ENCODE measurements around the gene CCNL1. TPM values are rescaled to one million over a fixed set of nuclear protein-coding genes. Genes with fewer than 3 reads are reported as not detected.

Gene CCNL1
- polyA plus RNA-seq, 1 experiment, result 145 TPM

GRCh38 chr3:157135671-157136396, 24.1 kb downstream of the CCNL1 start:
- no peaks in the 10 kb centered on the region for H3K27me3 ChIP-seq (ENCODE audit: control insufficient read depth, insufficient read depth, low read length)
- DNase-seq (ENCODE audit: low read depth, low spot score), result no peak
- ChIA-PET CTCF (interaction anchor here (0.8 to 4.7 kb wide), 11 partner anchors 14 to 984 kb away, joined by 3 to 86 read pairs (median 13); partner anchors contain the start of gene TIPARP), POLR2A (interaction anchor here (1.3 kb wide), 1 partner anchor 47 kb away, joined by 9 read pairs; no protein-coding TSS in a partner anchor)
- no peaks in the 10 kb centered on the region for H3K9me3 ChIP-seq (ENCODE audit: control insufficient read depth, insufficient read depth, low read length)
- H3K27ac ChIP-seq (ENCODE audit: low read depth, low read length), result no peak overlapping the region
- no peak overlapping the region for H3K4me3 ChIP-seq (ENCODE audit: low read depth, low read length)
- TF ChIP-seq, protein P1, sequence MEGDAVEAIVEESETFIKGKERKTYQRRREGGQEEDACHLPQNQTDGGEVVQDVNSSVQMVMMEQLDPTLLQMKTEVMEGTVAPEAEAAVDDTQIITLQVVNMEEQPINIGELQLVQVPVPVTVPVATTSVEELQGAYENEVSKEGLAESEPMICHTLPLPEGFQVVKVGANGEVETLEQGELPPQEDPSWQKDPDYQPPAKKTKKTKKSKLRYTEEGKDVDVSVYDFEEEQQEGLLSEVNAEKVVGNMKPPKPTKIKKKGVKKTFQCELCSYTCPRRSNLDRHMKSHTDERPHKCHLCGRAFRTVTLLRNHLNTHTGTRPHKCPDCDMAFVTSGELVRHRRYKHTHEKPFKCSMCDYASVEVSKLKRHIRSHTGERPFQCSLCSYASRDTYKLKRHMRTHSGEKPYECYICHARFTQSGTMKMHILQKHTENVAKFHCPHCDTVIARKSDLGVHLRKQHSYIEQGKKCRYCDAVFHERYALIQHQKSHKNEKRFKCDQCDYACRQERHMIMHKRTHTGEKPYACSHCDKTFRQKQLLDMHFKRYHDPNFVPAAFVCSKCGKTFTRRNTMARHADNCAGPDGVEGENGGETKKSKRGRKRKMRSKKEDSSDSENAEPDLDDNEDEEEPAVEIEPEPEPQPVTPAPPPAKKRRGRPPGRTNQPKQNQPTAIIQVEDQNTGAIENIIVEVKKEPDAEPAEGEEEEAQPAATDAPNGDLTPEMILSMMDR (IDR thresholded peaks at IDR 0.05; ENCODE audit: low read depth, low read length), result peak; percentile 15; the same call in 1 of the 2 replicates

DNA sequence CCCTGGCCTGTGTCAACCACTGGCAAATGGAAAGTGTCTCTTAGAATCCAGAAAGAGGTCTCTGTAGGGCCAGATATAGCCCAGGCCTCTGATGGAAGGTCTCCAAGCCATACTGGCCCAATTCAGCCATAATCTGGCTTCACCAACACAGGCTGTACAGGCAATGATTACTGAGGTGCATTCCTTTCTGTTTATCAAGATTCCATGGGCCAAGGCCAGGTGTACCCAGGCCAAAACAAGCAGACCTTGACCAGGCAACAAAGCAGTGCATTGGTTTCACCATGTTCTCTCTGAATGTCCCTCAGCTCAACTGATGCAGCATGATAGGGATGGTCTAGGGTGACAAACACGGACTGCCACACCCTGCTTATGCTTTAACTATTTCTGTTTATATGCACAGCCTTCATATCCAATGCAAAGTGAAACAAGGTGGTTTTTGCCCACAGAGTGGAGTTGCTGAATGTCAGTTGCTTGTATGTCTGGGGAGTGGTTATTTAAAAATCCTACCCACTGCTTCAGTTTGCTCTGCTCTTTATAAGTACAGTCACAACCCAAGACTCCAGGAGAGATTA, 25.2 kb downstream of the CCNL1 start:
- no peaks in the 10 kb centered on the region for H3K9me3 ChIP-seq (ENCODE audit: control insufficient read depth, insufficient read depth, low read length)
- no peak for DNase-seq (ENCODE audit: low read depth, low spot score)
- POLR2A ChIA-PET, result no interaction called here
- H3K4me3 ChIP-seq (ENCODE audit: low read depth, low read length), result no peak overlapping the region
- TF ChIP-seq, protein P1 (IDR thresholded peaks at IDR 0.05; ENCODE audit: low read depth, low read length), result no peak
- H3K27ac ChIP-seq (ENCODE audit: low read depth, low read length), result no peak overlapping the region
- H3K27me3 ChIP-seq (ENCODE audit: control insufficient read depth, insufficient read depth, low read length), result no peaks in the 10 kb centered on the region
- CTCF ChIA-PET, result interaction anchor here (1.3 to 4.7 kb wide), 3 partner anchors 46 to 461 kb away, joined by 6 to 86 read pairs (median 10); partner anchors contain the start of gene TIPARP

- Histone ChIP-seq H3K9me3 (ENCODE audit: control insufficient read depth, insufficient read depth, low read length) (no peaks in the 10 kb centered on the region), H3K4me3 (ENCODE audit: low read depth, low read length) (no peak overlapping the region), H3K27me3 (ENCODE audit: control insufficient read depth, insufficient read depth, low read length) (no peaks in the 10 kb centered on the region), H3K27ac (ENCODE audit: low read depth, low read length) (peak overlapping the region; percentile 11)
- CTCF ChIA-PET, result interaction anchor here (1.0 to 2.7 kb wide), 2 partner anchors 49 to 51 kb away, joined by 3 to 10 read pairs; no protein-coding TSS in a partner anchor
- POLR2A ChIA-PET, result interaction anchor here (0.6 kb wide), 1 partner anchor 116 kb away, joined by 11 read pairs; no protein-coding TSS in a partner anchor
- DNase-seq (ENCODE audit: low read depth, low spot score), result no peak
- TF ChIP-seq, protein P1 (IDR thresholded peaks at IDR 0.05; ENCODE audit: low read depth, low read length), result no peak
These were observed 26.3 kb downstream of the CCNL1 start for GRCh38 chr3:157133434-157134320.

DNA sequence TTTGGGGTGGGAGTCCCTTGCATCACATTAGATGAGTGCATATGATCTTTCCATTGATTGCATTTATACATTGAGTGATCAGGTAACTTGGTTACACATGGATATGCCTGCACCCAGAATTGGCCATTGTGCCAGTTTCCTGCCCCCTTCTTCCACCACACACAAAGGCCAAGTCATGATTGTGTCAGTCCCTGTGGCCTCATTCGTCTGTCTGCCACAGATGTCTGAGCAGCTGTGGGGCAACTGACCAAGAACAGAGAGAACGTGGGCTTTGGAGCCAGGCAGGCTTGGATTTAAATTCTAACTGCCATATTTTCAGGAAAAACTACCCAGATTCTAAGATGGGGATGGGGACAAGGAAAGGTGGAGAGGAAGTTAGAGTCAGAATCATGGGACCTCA, 27.0 kb downstream of the CCNL1 start:
- no peaks in the 10 kb centered on the region for H3K9me3 ChIP-seq (ENCODE audit: control insufficient read depth, insufficient read depth, low read length)
- no peak overlapping the region for H3K27ac ChIP-seq (ENCODE audit: low read depth, low read length)
- TF ChIP-seq, protein P1 (IDR thresholded peaks at IDR 0.05; ENCODE audit: low read depth, low read length), result no peak
- POLR2A ChIA-PET, result interaction anchor here (0.6 kb wide), 1 partner anchor 115 kb away, joined by 11 read pairs; no protein-coding TSS in a partner anchor
- no peak overlapping the region for H3K4me3 ChIP-seq (ENCODE audit: low read depth, low read length)
- no peaks in the 10 kb centered on the region for H3K27me3 ChIP-seq (ENCODE audit: control insufficient read depth, insufficient read depth, low read length)
- CTCF ChIA-PET, result interaction anchor here (0.7 to 2.7 kb wide), 2 partner anchors 46 to 50 kb away, joined by 3 to 10 read pairs; no protein-coding TSS in a partner anchor
- no peak for DNase-seq (ENCODE audit: low read depth, low spot score)
